PFSK-1 (cell line): ENCODE measurements around the gene RNF126.

Source experiments
- FOXP2 ChIP-seq: optimal IDR thresholded peaks from 2 replicates; pipeline ENCODE3; 2011; ENCODE audit warnings: borderline replicate concordance, control low read depth, inconsistent platforms; ENCODE audit not compliant: insufficient read depth; ENCODE audit errors: extremely low read length, extremely low read depth
- POLR2AphosphoS5 ChIP-seq: IDR thresholded peaks from 2 replicates; pipeline ENCODE4 v1.6.1; 2012; ENCODE audit warnings: low read depth, mild to moderate bottlenecking, control low read depth, low read length, moderate library complexity
- REST ChIP-seq, 2 experiments: IDR thresholded peaks; 2 replicates each; pipeline versions ENCODE4 v1.6.1 to v1.8.0; 2011 to 2012; ENCODE audit warnings: low read depth in 2 of 2, low read length in 2 of 2, control low read depth in 1 of 2, inconsistent platforms in 1 of 2, mild to moderate bottlenecking in 1 of 2, moderate library complexity in 1 of 2; ENCODE audit not compliant: insufficient read depth in 1 of 2
- SIN3A ChIP-seq: IDR thresholded peaks from 2 replicates; pipeline ENCODE4 v1.6.1; 2012; ENCODE audit warnings: mild to moderate bottlenecking, low read length, moderate library complexity, borderline replicate concordance; ENCODE audit not compliant: insufficient read depth
- TAF1 ChIP-seq: IDR thresholded peaks from 2 replicates; pipeline ENCODE4 v1.6.1; 2012; ENCODE audit warnings: low read length, control low read depth, borderline replicate concordance; ENCODE audit not compliant: insufficient read depth

GRCh38 chr19:681029-682019 lies 18.3 kb upstream of the RNF126 start:
- no peak for TF ChIP-seq FOXP2
- TF ChIP-seq POLR2AphosphoS5 = no peak
- TF ChIP-seq REST (IDR thresholded peaks at IDR 0.05; ENCODE audit: insufficient read depth in 1 of 2, low read depth in 2 of 2, low read length in 2 of 2) = no peak
- TF ChIP-seq TAF1 = no peak
- no peak for TF ChIP-seq SIN3A
